GM21717 (cell line): ENCODE results near the gene ABCA2.
A peak's percentile ranks its signal among the peaks of the same experiment; 100 is the strongest.

Experiments
- ATAC-seq: cut with Tn5 transposase; IDR thresholded peaks from one replicate; pipeline ENCODE4 v1.9.1; 2021; ENCODE audit warnings: mild to moderate bottlenecking, moderate library complexity; ENCODE audit not compliant: unreplicated experiment

ABCA2 gene

GRCh38 chr9:137000177-137000930 is 27.7 kb downstream of the ABCA2 start:
- ATAC-seq, result peak; percentile 50

- no peak for ATAC-seq
Observed at GRCh38 chr9:136997830-136998234, 30.2 kb downstream of the ABCA2 start.

DNA sequence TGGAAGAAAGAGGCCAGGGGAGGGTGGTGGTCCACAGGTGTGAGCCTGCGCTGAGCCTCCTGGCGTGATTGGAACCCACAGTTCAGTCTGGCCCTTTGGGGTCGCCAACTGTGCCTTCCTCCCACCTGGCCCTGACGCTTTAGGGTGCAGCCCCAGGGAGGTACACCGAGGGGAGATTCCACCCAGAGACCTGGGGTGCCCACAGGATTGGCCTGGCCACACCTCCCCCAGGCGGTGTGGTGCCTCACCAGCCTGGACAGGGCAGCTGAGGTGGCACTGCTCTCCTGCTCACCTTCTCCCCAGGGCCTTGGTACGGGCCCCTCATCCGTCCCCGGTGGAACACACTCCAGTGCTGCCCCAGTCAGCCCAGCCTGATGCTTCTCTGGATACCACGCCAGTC is 30.7 kb downstream of the ABCA2 start:
- no peak for ATAC-seq

GRCh38 chr9:136996361-136997292 is 31.4 kb downstream of the ABCA2 start, which contains the start of gene CLIC3:
Gene CLIC3 (minus strand): TSS chr9:136996568. CDS start chr9:136996543, 25 bp downstream.
- no peak for ATAC-seq

DNA sequence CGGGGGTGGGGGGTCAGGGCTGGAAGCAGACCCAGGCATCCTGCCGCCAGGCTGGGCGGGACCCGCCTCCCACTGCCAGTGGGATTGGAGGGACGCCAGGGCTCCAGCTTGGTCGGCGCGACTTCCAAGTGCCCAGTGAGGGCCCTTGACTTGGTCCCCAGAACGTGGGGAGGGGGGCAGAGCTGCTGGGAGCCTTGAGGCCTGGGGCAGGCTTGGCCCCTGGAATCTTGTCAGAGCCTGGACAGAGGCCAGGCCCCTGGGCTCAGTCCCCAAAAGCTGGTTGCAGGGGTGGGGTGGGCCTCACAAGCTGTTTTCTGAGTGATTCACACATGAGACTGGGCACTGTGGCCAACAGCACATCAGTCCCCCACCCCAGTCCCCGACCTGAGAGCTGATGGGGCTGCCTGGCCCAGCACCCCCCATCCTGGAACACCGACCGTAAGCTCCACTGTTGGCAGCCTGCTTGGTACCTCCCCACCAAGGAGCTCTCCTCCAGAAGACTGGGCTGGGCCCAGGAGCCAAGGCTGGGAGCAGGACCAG is 32.2 kb downstream of the ABCA2 start:
- ATAC-seq, result no peak

DNA sequence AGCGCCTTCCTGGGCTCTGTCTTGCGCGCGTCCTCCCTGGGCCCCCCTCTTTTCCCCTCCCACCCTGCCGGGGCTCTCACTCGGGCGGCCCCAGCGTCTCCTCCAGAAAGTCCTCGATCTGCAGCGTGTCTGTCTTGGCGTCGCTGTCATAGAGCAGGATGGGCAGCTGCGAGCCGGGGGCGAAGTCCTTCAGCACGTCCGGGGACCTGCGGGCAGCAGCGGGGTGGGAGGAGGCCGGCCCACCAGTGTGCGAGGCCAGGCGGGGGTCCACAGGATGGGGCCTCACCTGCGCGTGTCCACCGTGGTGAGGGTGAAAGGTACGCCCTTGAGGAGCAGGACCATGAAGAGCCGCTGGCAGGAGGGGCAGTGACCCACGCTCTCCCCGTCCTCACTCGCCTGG is 32.7 kb downstream of the ABCA2 start:
- ATAC-seq, result no peak

DNA sequence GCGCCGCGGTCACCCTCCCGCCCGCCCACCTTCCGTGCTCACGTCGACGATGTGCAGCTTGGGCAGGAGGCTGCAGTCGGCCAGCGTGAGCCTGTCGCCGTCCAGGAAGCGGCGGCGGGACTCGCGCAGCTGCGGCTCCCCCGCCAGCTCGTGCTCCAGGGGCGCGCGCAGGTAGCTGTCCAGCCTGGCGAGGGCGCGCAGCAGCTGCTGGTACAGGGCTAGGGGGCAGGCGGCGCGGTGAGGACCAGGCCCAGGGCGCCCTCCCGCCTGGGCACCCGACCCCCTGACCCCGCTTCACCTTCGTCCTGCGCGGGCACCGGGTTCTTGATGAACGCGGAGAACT is 33.2 kb downstream of the ABCA2 start:
- no peak for ATAC-seq

DNA sequence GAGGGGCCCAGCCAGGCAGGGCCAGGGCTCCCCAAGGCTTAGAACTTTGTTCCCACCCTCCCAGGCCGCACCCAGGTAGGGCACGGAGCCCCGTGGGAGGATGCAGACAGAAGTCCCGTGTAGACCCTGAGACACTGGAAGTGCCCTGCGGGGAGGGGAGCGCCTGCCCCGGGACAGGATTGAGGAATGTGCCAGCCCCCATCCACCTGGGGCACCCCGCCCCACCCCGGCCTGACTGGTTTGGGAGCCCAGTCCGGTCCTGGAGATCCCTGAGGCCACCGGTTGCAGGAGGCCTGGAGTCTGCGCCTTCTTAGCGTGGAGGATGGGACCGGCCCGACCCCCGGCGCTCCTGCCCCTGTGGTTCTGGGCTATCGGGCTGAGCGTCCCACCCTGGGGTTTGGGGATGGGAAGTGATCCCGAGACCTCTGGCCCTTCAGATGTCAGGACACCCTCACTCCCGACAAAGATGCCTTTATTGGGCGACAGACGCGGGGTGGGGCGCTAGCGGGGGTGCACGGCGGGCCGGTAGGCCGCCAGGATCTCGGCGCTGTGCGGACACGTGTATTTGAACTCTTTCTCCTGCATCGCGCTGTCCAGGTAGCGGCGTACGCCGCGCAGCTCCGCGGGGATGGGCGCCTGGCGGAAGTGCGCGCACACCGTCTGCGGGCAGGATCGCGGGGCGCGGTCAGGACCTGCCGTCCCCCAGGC is 33.7 kb downstream of the ABCA2 start:
- no peak for ATAC-seq

DNA sequence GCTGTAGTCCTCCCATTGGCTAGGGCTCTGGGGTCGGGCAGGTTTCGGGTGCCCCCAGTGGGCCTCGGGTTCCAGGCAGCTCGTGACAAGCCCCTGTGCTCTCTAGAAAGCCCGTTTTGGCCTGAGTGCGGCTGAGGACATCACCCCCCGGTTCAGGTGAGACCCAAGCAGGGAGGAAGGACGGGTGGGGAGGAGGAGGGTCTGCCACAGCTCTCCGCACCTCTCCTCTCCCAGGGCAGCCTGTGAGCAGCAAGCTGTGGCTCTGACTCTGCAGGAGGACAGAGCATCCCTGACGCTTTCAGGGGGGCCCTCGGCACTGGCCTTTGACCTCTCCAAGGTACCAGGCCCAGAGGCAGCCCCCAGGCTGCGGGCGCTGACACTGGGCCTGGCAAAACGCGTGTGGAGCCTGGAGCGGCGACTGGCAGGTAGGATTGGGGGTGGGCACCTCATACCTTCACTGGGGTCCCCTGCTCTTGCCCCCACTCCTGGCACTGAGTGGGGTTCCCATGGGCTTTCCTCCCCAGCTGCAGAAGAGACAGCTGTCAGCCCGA is 35.1 kb downstream of the ABCA2 start:
- ATAC-seq, result peak; percentile 3

DNA sequence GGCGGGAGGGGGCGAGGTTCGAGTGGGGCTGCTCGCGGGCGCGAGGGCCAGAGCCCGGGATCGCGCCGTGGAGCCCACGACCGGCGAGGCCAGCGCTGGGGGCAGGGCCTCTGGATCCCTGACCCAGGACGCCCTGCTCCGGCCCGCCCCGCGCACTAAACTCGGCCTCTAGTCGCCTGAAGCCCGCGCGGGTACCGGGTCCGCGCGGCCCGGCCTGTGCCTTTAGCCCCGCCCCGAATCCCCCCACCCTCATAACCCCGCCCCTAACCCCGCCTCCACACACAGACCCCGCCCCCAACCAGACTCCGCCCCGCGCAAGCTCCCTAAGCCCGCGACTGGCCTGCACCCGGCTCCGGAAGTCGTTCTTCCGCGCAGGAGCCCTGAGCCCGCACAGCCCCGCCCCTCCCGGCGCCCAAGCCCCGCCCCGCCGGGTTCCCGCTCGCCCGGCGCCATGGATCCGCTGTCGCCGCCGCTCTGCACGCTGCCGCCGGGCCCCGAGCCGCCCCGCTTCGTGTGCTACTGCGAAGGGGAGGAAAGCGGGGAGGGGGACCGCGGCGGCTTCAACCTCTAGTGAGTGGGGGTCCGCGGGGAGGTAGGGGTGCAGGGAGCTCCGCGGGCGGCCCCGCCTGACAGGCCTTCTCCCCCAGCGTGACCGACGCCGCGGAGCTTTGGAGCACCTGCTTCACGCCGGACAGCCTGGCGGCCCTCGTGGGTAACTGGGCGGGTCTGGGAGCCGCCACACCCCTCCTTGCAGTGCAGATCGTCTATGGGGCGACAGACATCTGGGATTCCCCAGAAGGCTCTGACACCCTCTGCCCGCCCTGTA is 35.8 kb downstream of the ABCA2 start, which contains the start of gene PAXX:
Gene PAXX, plus strand, starts transcription at position 430 of the 826 bp plus-strand sequence. Its CDS starts 22 bp downstream, at position 452.
- peak; percentile 70 for ATAC-seq

DNA sequence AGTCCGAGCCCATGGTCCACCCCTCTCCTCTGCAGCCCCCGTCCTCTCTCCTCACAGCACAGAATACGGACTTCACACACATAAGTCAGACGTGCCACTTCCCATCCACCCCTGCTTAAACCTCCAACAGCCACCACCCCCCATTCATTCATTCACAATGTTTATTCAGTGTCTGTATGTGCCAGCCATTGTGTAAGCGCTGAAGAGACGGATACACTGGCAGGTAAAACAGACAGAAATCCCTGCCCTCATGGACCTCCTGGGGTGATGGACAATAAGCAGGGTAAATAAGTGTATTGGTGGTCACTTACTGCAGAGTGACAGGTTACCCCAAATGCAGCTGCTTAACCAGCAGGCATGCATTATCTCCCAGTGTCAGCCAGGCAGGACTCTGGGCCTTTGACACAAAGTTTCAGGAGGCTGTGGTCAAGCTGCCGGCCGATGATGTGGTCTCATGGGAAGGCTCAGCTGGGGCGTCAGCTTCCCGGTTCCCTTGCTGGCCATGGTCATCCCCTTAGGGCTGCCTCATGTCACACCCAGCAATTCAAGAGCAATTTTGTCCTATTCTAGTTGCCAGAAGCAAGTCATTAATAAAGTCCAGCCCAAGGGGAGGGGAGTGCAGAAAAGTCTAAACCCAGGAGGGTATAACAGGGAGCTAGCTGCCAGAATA is 37.7 kb downstream of the ABCA2 start:
- no peak for ATAC-seq

DNA sequence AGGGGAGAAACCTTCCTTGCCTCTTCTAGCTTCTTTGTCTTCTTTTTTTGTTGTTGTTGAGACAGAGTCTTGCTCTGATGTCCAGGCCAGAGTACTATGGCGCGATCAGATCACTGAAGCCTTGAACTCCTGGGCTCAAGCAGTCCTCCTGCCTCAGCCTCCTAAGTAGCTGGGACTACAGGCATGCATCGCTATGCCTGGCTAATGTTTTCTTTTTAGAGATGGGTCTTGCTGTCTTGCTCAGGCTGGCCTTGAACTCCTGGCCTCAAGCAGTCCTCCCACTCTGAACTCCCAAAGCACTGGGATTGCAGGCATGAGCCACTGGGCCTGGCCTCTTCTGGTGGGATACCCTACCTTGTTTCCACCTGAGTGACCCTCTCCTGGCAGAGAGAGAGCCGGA is 39.2 kb downstream of the ABCA2 start:
- ATAC-seq, result no peak

GRCh38 chr9:136985853-136986252 is 42.2 kb downstream of the ABCA2 start:
- ATAC-seq, result no peak

GRCh38 chr9:136985027-136985602 is 42.9 kb downstream of the ABCA2 start:
- no peak for ATAC-seq

DNA sequence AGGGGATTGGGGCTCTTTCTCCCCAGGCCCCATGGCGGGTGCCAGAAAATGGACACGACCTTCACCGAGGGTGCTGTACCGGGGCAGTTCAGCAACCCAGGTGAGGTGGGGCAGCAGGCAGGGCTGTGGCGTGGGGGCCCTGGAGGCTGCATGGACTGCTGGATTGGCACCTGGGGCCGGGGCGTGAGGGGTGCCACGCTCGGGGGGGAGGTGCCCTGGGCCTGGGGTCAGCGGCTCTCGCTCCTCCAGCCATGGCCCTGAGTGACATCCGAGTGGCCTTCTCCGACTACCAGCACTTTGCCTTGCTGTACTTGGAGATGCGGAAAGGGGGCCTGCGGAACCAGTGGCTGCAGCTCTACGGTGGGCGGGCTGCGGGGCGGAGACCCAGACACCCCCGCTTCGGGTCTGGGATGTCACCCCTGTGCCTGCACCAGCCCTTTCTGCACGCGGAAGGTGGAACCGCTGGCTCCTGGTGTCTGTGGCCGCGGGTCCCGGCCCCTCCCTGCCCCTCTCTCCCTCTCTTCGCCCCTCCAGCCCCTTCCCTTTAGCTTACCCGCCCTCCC is 43.5 kb downstream of the ABCA2 start:
- ATAC-seq, result no peak

DNA sequence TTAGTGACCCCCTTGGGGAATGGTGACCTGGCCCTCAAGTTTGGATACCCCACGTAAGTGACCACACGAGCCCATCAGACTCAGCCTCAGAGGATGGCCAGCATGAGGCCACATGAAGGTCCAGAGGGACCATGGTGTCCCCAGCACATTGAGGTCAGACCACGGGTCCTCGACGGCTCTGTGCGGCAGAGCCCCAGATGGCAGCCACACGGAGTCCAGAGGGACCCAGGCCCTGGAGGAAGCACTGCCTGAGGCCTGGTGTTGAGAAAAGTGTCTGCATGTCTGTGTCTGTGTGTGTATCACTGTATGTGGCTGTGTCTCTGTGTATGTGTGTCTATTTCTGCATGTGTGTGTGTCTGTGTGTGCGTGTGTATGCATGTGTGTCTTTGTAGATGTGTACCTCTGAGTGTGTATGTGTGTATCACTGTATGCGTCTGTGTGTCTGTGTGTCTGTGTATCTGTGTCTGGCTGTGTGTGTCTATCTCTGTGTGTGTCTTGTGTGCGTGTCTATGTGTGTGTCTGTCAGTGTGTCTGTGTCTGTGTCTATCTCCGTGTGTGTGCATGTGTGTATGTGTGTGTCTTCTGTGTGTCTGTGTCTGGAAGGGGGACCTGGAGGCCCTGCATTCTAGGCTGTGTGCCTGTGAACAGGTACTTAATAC is 44.3 kb downstream of the ABCA2 start:
- no peak for ATAC-seq

DNA sequence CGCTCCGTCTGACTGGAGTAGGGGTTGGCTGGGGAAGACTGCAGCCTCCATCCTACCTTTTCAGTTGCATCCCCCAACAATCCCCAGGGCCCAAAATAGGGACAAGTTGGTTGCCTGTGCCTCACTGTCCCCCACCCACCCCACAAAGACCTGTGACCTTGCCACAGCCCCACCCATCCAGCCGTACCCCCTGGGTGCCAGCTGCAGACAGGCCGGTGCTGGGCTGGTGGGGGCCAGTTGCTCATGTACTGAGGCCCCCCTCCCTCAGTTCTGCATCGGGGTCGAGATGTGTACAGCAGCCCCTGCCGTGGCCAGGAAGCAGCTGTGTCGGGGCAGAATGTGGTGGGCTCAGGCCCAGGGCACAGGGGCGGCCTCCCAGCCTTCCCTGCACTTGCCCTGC is 44.9 kb downstream of the ABCA2 start:
- no peak for ATAC-seq
